Neural cell (in vitro differentiated cells): ENCODE data around the gene OTUB2.

Source experiments
- CTCF ChIP-seq: fragments of 450-650 bp; IDR thresholded peaks from 2 replicates; pipeline ENCODE4 v1.5.1; 2014; ENCODE audit warnings: antibody characterized with exemption, mild to moderate bottlenecking, moderate library complexity; ENCODE audit not compliant: poor library complexity, severe bottlenecking
- EP300 ChIP-seq: fragments of 450-650 bp; conservative IDR thresholded peaks from 2 replicates; pipeline ENCODE4 v1.6.1; 2014; ENCODE audit warnings: antibody characterized with exemption, mild to moderate bottlenecking, moderate library complexity; ENCODE audit not compliant: poor library complexity, severe bottlenecking
- EZH2 ChIP-seq: fragments of 200-600, 300-800 bp; shearing (Covaris generic), sonication (generic); IDR thresholded peaks from 2 replicates; pipeline ENCODE4 v1.6.1; 2014; ENCODE audit warnings: antibody characterized with exemption, low read length, borderline replicate concordance, mild to moderate bottlenecking; ENCODE audit not compliant: insufficient read depth, poor library complexity, severe bottlenecking
- MXI1 ChIP-seq: fragments of 450-650 bp; conservative IDR thresholded peaks from 2 replicates; pipeline ENCODE4 v1.6.1; 2014; ENCODE audit warnings: antibody characterized with exemption, mild to moderate bottlenecking; ENCODE audit not compliant: poor library complexity, severe bottlenecking
- POLR2AphosphoS5 ChIP-seq: IDR thresholded peaks from 2 replicates; pipeline ENCODE4 v1.6.1; 2012
- RAD21 ChIP-seq: fragments of 450-650 bp; conservative IDR thresholded peaks from 2 replicates; pipeline ENCODE4 v1.6.1; 2014; ENCODE audit warnings: antibody characterized with exemption, mild to moderate bottlenecking, moderate library complexity
- SMC3 ChIP-seq: fragments of 450-650 bp; conservative IDR thresholded peaks from 2 replicates; pipeline ENCODE4 v1.6.1; 2014; ENCODE audit warnings: antibody characterized with exemption, mild to moderate bottlenecking, moderate library complexity; ENCODE audit not compliant: poor library complexity
- TAF1 ChIP-seq: IDR thresholded peaks from 2 replicates; pipeline ENCODE4 v1.6.1; 2012; ENCODE audit warnings: low read depth
- TF ChIP-seq, protein P1 (sequence below): IDR thresholded peaks from 2 replicates; pipeline ENCODE4 v1.6.1; 2012; ENCODE audit warnings: borderline replicate concordance

DNA sequence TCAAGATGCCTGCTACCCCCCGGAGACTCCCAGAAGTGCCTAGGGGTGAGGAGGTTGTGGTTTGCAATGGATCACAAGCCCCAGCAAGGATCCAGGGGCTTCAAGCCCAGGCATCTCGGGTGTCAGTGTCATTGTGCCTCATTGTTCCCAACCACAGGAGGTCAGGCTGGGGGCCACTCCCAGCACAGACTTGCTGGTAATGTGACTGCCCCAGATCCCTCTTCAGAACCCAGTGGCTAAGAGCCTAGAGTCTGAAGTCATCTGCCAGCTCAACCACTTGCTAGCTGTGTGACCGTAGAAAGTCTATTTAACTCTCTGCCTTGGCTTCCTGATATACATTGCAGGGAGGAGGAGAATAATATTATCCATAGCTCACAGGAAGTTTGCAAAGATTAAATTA is 42.1 kb upstream of the OTUB2 start:
- TF ChIP-seq CTCF (no peak), POLR2AphosphoS5 (no peak), MXI1 (no peak), SMC3 (no peak), EP300 (no peak), EZH2 (no peak), TAF1 (no peak), RAD21 (no peak)
- TF ChIP-seq, protein P1, sequence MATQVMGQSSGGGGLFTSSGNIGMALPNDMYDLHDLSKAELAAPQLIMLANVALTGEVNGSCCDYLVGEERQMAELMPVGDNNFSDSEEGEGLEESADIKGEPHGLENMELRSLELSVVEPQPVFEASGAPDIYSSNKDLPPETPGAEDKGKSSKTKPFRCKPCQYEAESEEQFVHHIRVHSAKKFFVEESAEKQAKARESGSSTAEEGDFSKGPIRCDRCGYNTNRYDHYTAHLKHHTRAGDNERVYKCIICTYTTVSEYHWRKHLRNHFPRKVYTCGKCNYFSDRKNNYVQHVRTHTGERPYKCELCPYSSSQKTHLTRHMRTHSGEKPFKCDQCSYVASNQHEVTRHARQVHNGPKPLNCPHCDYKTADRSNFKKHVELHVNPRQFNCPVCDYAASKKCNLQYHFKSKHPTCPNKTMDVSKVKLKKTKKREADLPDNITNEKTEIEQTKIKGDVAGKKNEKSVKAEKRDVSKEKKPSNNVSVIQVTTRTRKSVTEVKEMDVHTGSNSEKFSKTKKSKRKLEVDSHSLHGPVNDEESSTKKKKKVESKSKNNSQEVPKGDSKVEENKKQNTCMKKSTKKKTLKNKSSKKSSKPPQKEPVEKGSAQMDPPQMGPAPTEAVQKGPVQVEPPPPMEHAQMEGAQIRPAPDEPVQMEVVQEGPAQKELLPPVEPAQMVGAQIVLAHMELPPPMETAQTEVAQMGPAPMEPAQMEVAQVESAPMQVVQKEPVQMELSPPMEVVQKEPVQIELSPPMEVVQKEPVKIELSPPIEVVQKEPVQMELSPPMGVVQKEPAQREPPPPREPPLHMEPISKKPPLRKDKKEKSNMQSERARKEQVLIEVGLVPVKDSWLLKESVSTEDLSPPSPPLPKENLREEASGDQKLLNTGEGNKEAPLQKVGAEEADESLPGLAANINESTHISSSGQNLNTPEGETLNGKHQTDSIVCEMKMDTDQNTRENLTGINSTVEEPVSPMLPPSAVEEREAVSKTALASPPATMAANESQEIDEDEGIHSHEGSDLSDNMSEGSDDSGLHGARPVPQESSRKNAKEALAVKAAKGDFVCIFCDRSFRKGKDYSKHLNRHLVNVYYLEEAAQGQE, result no peak
